ENCODE results near the gene DDX17.

DDX17 gene

DNA sequence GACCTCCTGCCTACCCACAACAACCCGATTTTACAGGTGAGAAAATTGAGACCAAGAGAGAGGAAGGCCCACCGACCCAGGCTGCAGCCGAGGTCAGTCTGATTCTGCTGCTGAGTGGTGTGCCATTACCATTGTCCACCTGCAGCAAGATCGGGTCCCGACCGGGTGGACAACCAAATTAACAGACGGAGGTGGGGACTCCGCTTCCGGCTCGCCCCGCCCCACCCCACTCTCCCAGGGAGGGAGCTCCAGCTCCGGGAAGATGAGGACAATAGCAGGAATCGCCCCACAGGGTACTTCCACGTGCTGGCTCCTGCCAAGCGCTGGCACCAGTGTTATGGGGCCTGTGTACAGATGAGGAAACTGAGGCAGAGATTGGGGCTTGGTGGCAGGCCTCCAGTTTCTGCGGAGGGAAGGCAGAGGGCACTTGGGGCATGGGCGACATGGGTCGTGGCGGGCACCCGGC, 38.6 kb downstream of the DDX17 start:
- Histone ChIP-seq H3K4me1 (ENCODE audit: control insufficient read depth, insufficient read depth, low read length) (peaks cover 19% of the 10 kb centered on the region), H3K36me3 (ENCODE audit: control insufficient read depth, insufficient read depth, low read length) (no peaks in the 10 kb centered on the region)

GRCh38 chr22:38465673-38466490, 40.2 kb downstream of the DDX17 start:
- no peak overlapping the region for H3K27ac ChIP-seq (ENCODE audit: insufficient read depth, low read depth, low read length, poor library complexity, severe bottlenecking)
- peaks cover 58% of the 10 kb centered on the region for H3K27me3 ChIP-seq (ENCODE audit: control insufficient read depth, insufficient read depth, low read length, poor library complexity, severe bottlenecking)
- no peaks in the 10 kb centered on the region for H3K9me3 ChIP-seq (ENCODE audit: control insufficient read depth, low read length)
- 77 to 79% methylated on average over 26 of the region's 26 CpGs for WGBS, 2 experiments
- H3K4me3 ChIP-seq (ENCODE audit: insufficient read depth, low read depth, low read length), result no peak overlapping the region
- peaks cover 24% of the 10 kb centered on the region for H3K4me1 ChIP-seq (ENCODE audit: control insufficient read depth, insufficient read depth, low read length)
- no peaks in the 10 kb centered on the region for H3K36me3 ChIP-seq (ENCODE audit: control insufficient read depth, insufficient read depth, low read length)

More for the DNA sequence above, 38.6 kb downstream of the DDX17 start:
- H3K27me3 ChIP-seq (ENCODE audit: control insufficient read depth, insufficient read depth, low read length, poor library complexity, severe bottlenecking), result peaks cover 45% of the 10 kb centered on the region
- H3K27ac ChIP-seq (ENCODE audit: insufficient read depth, low read depth, low read length, poor library complexity, severe bottlenecking), result no peak overlapping the region
- H3K4me3 ChIP-seq (ENCODE audit: insufficient read depth, low read depth, low read length), result peak overlapping the region; percentile 48
- WGBS, 2 experiments, result 25 to 28% methylated on average over 20 of the region's 20 CpGs
- no peaks in the 10 kb centered on the region for H3K9me3 ChIP-seq (ENCODE audit: control insufficient read depth, low read length)

GRCh38 chr22:38464992-38465672, 41.0 kb downstream of the DDX17 start:
- H3K27ac ChIP-seq (ENCODE audit: insufficient read depth, low read depth, low read length, poor library complexity, severe bottlenecking), result no peak overlapping the region
- H3K9me3 ChIP-seq (ENCODE audit: control insufficient read depth, low read length), result no peaks in the 10 kb centered on the region
- H3K4me1 ChIP-seq (ENCODE audit: control insufficient read depth, insufficient read depth, low read length), result peaks cover 27% of the 10 kb centered on the region
- no peaks in the 10 kb centered on the region for H3K36me3 ChIP-seq (ENCODE audit: control insufficient read depth, insufficient read depth, low read length)
- peaks cover 64% of the 10 kb centered on the region for H3K27me3 ChIP-seq (ENCODE audit: control insufficient read depth, insufficient read depth, low read length, poor library complexity, severe bottlenecking)
- H3K4me3 ChIP-seq (ENCODE audit: insufficient read depth, low read depth, low read length), result no peak overlapping the region
- WGBS, 2 experiments, result 87 to 88% methylated on average over 9 to 10 of the region's 10 CpGs

DNA sequence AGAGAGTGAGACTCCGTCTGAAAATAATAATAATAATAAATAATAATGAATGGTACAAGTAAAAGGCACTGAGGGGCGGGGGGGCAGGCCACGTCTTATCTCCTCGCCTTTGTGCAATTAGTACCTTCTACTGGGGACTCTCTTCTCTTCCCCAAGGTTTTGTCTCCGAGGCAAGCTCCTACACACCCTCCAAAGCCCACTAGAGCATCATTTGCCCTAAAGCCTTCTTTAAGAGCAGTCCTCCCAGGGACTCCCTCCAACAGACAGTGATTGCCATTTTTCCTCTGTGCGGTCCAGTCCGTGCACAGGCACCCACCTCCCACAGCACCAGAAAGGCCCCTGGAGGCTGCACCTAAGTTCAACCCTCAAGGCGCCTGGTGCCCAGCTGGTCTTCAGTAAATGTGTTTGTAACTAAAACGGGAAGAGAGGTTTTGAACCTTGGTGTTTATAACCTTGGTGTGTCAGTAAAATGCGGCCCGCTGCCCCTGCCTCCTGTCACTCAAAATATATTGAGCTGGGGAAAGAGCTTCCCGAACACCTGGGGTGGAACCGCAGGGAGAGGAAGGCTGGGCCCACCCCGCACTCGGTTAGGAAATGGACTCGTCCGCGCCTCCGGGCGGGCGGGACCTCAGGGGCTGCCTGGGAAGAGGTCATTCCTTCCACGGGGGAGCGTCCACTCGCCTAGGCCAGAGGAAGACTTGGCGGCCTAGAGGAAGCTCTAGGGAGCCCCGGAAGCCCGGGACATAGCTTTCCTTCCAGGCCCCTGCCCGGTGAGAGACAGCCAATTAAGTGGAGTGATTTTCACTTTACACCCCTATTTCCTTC, 42.9 kb downstream of the DDX17 start:
- no peaks in the 10 kb centered on the region for H3K9me3 ChIP-seq (ENCODE audit: control insufficient read depth, low read length)
- 27 to 28% methylated on average over 27 to 28 of the region's 28 CpGs for WGBS, 2 experiments
- H3K27ac ChIP-seq (ENCODE audit: insufficient read depth, low read depth, low read length, poor library complexity, severe bottlenecking), result no peak overlapping the region
- H3K27me3 ChIP-seq (ENCODE audit: control insufficient read depth, insufficient read depth, low read length, poor library complexity, severe bottlenecking), result peaks cover 59% of the 10 kb centered on the region
- H3K4me3 ChIP-seq (ENCODE audit: insufficient read depth, low read depth, low read length), result peak overlapping the region; percentile 8
- no peaks in the 10 kb centered on the region for H3K36me3 ChIP-seq (ENCODE audit: control insufficient read depth, insufficient read depth, low read length)
- peaks cover 21% of the 10 kb centered on the region for H3K4me1 ChIP-seq (ENCODE audit: control insufficient read depth, insufficient read depth, low read length)

GRCh38 chr22:38461414-38462081, 44.6 kb downstream of the DDX17 start:
- 18 to 19% methylated on average over 51 of the region's 51 CpGs for WGBS, 2 experiments
- no peaks in the 10 kb centered on the region for H3K36me3 ChIP-seq (ENCODE audit: control insufficient read depth, insufficient read depth, low read length)
- H3K4me3 ChIP-seq (ENCODE audit: insufficient read depth, low read depth, low read length), result peak overlapping the region; percentile 24
- no peaks in the 10 kb centered on the region for H3K9me3 ChIP-seq (ENCODE audit: control insufficient read depth, low read length)
- peaks cover 14% of the 10 kb centered on the region for H3K4me1 ChIP-seq (ENCODE audit: control insufficient read depth, insufficient read depth, low read length)
- peaks cover 51% of the 10 kb centered on the region for H3K27me3 ChIP-seq (ENCODE audit: control insufficient read depth, insufficient read depth, low read length, poor library complexity, severe bottlenecking)
- no peak overlapping the region for H3K27ac ChIP-seq (ENCODE audit: insufficient read depth, low read depth, low read length, poor library complexity, severe bottlenecking)

- Histone ChIP-seq H3K4me1 (ENCODE audit: control insufficient read depth, insufficient read depth, low read length) (peaks cover 14% of the 10 kb centered on the region), H3K27ac (ENCODE audit: insufficient read depth, low read depth, low read length, poor library complexity, severe bottlenecking) (no peak overlapping the region), H3K4me3 (ENCODE audit: insufficient read depth, low read depth, low read length) (peak overlapping the region; percentile 24), H3K27me3 (ENCODE audit: control insufficient read depth, insufficient read depth, low read length, poor library complexity, severe bottlenecking) (peaks cover 51% of the 10 kb centered on the region), H3K36me3 (ENCODE audit: control insufficient read depth, insufficient read depth, low read length) (no peaks in the 10 kb centered on the region), H3K9me3 (ENCODE audit: control insufficient read depth, low read length) (no peaks in the 10 kb centered on the region)
- WGBS, 2 experiments, result 63 to 68% methylated on average over 9 of the region's 9 CpGs
Measured at GRCh38 chr22:38461057-38461413, 45.1 kb downstream of the DDX17 start.

GRCh38 chr22:38460426-38460840, 45.7 kb downstream of the DDX17 start:
- WGBS, 2 experiments, result 78 to 84% methylated on average over 8 of the region's 8 CpGs
- H3K27me3 ChIP-seq (ENCODE audit: control insufficient read depth, insufficient read depth, low read length, poor library complexity, severe bottlenecking), result peaks cover 51% of the 10 kb centered on the region
- no peaks in the 10 kb centered on the region for H3K36me3 ChIP-seq (ENCODE audit: control insufficient read depth, insufficient read depth, low read length)
- H3K4me1 ChIP-seq (ENCODE audit: control insufficient read depth, insufficient read depth, low read length), result peaks cover 14% of the 10 kb centered on the region
- no peak overlapping the region for H3K4me3 ChIP-seq (ENCODE audit: insufficient read depth, low read depth, low read length)
- no peaks in the 10 kb centered on the region for H3K9me3 ChIP-seq (ENCODE audit: control insufficient read depth, low read length)
- no peak overlapping the region for H3K27ac ChIP-seq (ENCODE audit: insufficient read depth, low read depth, low read length, poor library complexity, severe bottlenecking)

DNA sequence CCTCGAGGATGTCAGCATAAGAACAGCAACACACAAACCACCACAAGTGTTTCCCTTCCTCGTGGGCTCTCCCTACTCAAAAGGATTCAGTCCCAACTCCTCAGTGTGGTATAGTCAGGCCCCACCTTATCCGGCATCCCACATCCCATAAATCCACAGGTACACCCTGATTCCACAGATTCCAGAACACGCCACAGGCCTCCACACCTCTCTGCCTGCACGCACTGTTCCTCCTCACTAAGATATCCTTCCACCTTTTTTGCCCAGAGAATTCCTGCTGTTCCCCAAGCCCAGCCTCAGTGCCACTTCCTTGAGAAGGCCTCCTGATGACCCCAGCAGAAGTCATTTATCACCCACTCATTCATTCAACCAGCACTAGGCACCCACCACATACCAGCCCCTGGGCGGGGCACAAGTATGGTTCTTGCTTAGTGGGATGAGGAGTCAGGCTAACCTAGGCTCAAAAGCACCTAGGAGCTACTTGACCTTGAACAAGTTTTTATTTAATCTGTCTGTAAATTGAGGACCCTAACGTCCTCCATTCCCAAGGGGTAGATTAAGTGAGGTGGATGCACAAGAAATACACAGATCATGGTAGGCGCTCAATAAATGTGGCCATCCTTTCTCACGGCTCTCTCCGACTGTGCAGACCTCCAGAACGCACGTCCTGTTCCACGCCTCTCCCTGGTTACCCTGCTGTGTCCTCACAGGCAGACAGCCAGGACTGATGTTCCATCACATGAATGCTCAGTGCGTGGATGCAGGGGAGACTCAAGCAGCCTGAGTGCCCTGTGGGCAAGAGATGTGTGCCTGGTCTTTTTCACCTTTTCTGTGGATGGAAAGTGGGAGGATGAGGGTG, 49.0 kb downstream of the DDX17 start:
- Histone ChIP-seq H3K27me3 (ENCODE audit: control insufficient read depth, insufficient read depth, low read length, poor library complexity, severe bottlenecking) (peaks cover 70% of the 10 kb centered on the region), H3K4me3 (ENCODE audit: insufficient read depth, low read depth, low read length) (no peak overlapping the region)

DNA sequence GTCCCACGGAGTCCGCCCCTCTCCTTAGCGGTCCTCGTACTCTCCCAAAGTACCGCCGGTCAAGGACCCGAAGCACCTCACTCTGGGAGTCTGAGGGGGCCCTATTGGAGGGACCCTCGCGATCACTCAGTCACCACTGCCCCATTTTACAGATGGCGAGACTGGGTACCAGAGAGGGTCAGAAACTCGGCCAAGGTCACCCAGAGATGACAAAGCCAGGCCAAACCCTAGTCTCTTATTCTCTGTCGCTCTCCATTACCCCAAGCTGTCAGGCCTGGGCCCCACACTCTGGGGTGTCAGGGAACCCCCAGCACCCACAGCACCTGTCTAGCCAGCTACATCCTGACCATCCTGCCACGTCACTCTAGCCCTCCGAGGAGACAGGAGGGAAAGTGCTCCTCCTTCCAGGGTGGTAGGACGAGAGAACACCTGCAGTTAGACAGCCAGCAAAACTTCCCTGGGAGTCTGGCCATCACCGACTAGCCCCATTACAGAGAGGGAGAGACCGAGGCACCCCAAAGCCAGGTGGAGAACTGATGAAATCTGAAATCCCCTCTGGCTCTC, 49.8 kb downstream of the DDX17 start:
- Histone ChIP-seq H3K4me1 (ENCODE audit: control insufficient read depth, insufficient read depth, low read length) (peaks cover 28% of the 10 kb centered on the region), H3K4me3 (ENCODE audit: insufficient read depth, low read depth, low read length) (peak overlapping the region; percentile 56), H3K27ac (ENCODE audit: insufficient read depth, low read depth, low read length, poor library complexity, severe bottlenecking) (no peak overlapping the region), H3K36me3 (ENCODE audit: control insufficient read depth, insufficient read depth, low read length) (no peaks in the 10 kb centered on the region), H3K9me3 (ENCODE audit: control insufficient read depth, low read length) (no peaks in the 10 kb centered on the region), H3K27me3 (ENCODE audit: control insufficient read depth, insufficient read depth, low read length, poor library complexity, severe bottlenecking) (peaks cover 68% of the 10 kb centered on the region)
- 43 to 44% methylated on average over 17 of the region's 17 CpGs for WGBS, 2 experiments

More for the DNA sequence above, 49.0 kb downstream of the DDX17 start:
- H3K4me1 ChIP-seq (ENCODE audit: control insufficient read depth, insufficient read depth, low read length), result peaks cover 28% of the 10 kb centered on the region
- no peak overlapping the region for H3K27ac ChIP-seq (ENCODE audit: insufficient read depth, low read depth, low read length, poor library complexity, severe bottlenecking)
- no peaks in the 10 kb centered on the region for H3K9me3 ChIP-seq (ENCODE audit: control insufficient read depth, low read length)
- no peaks in the 10 kb centered on the region for H3K36me3 ChIP-seq (ENCODE audit: control insufficient read depth, insufficient read depth, low read length)
- WGBS, 2 experiments, result 87% methylated on average over 14 of the region's 14 CpGs
